Lower leg skin (tissue), 4 donors: ENCODE data around the gene LYSMD2. TPM values are rescaled to one million over a fixed set of nuclear protein-coding genes. Genes with fewer than 3 reads are reported as not detected.

Source experiments
- DNase-seq, 2 donors: peaks; one replicate each; pipeline ENCODE4 v3.0.0-alpha.2; 2019; ENCODE audit warnings: low spot score in 2 of 2
- H3K4me3 ChIP-seq: fragments of 200-600 bp; sonication (generic); 2 replicates; pipeline ENCODE4 v1.5.1; 2017; ENCODE audit warnings: mild to moderate bottlenecking, low read depth; ENCODE audit not compliant: poor library complexity, severe bottlenecking
- CTCF ChIP-seq, 3 donors: fragments of 450-650 bp; IDR thresholded peaks; one replicate each; pipeline ENCODE4 v1.5.1; 2016; ENCODE audit warnings: antibody characterized with exemption in 3 of 3, mild to moderate bottlenecking in 3 of 3, moderate library complexity in 2 of 3
- POLR2A ChIP-seq, 2 donors: fragments of 450-650 bp; IDR thresholded peaks; one replicate each; pipeline ENCODE4 v1.6.1; 2016 to 2017; ENCODE audit warnings: antibody characterized with exemption in 2 of 2, mild to moderate bottlenecking in 1 of 2, moderate library complexity in 1 of 2
- WGBS, 2 donors: methylation state at CpG; one replicate each; pipeline ENCODE4 v1.1.5; 2018; 5-methylcytosine and 5-hydroxymethylcytosine counted together
- intact Hi-C: fragments of 100-400 bp; cut with DNase I; formaldehyde crosslinking; loops from one replicate; pipeline ENCODE4 v1.15.0; 2023; ENCODE audit warnings: low total_unique reads
- total RNA-seq, 4 donors: library from RNA; depleted of rRNA; stranded (reverse); fragments of >200 nt; gene quantifications; one replicate each; pipeline ENCODE4 v1.1.0, GENCODE V29; 2016

Gene LYSMD2
- total RNA-seq, 4 donors from 2014 or later = 6.6 to 17.9 (median 13.0) TPM

GRCh38 chr15:51768018-51768417, 30.6 kb upstream of the LYSMD2 start:
- no peak for DNase-seq
- 69 to 72% methylated on average over 9 of the region's 9 CpGs for WGBS, 2 donors
- no peak overlapping the region for H3K4me3 ChIP-seq
- TF ChIP-seq CTCF (IDR thresholded peaks at IDR 0.05) (no peak), POLR2A (IDR thresholded peaks at IDR 0.05) (no peak)
- intact Hi-C loops = no loop called here

- TF ChIP-seq CTCF (IDR thresholded peaks at IDR 0.05) (no peak), POLR2A (IDR thresholded peaks at IDR 0.05) (no peak)
- 89 to 91% methylated on average over 1 of the region's 1 CpG for WGBS, 2 donors
- DNase-seq = no peak
- no peak overlapping the region for H3K4me3 ChIP-seq
- intact Hi-C loops = no loop called here
These were observed 28.9 kb upstream of the LYSMD2 start for GRCh38 chr15:51766341-51766740.

GRCh38 chr15:51765751-51766150, 28.3 kb upstream of the LYSMD2 start:
- TF ChIP-seq POLR2A (IDR thresholded peaks at IDR 0.05) = no peak
- no peak for TF ChIP-seq CTCF (IDR thresholded peaks at IDR 0.05)
- DNase-seq = no peak
- intact Hi-C loops = no loop called here
- no peak overlapping the region for H3K4me3 ChIP-seq
- 85 to 90% methylated on average over 7 of the region's 7 CpGs for WGBS, 2 donors

- DNase-seq = no peak
- no peak overlapping the region for H3K4me3 ChIP-seq
- 71 to 88% methylated on average over 3 of the region's 3 CpGs for WGBS, 2 donors
- TF ChIP-seq CTCF (IDR thresholded peaks at IDR 0.05) (no peak), POLR2A (IDR thresholded peaks at IDR 0.05) (no peak)
- intact Hi-C loops = no loop called here
These were observed 23.4 kb upstream of the LYSMD2 start for GRCh38 chr15:51760805-51761204.

- no peak for DNase-seq
- TF ChIP-seq POLR2A (IDR thresholded peaks at IDR 0.05) = no peak
- no peak for TF ChIP-seq CTCF (IDR thresholded peaks at IDR 0.05)
- no peak overlapping the region for H3K4me3 ChIP-seq
- intact Hi-C loops = no loop called here
- 57 to 67% methylated on average over 3 of the region's 3 CpGs for WGBS, 2 donors
These were observed 22.2 kb upstream of the LYSMD2 start for GRCh38 chr15:51759557-51760070.

- intact Hi-C loops = no loop called here
- no peak for DNase-seq
- 50 to 67% methylated on average over 1 of the region's 1 CpG for WGBS, 2 donors
- no peak overlapping the region for H3K4me3 ChIP-seq
- TF ChIP-seq POLR2A (IDR thresholded peaks at IDR 0.05) (no peak), CTCF (IDR thresholded peaks at IDR 0.05) (no peak)
These were observed 21.2 kb upstream of the LYSMD2 start for GRCh38 chr15:51758645-51759044.
